CD4-positive, alpha-beta T cell (primary cell): Measurements from ENCODE around the gene TRAPPC3. TPM values are rescaled to one million over a fixed set of nuclear protein-coding genes. Genes with fewer than 3 reads are reported as not detected.

ENCODE experiments used
- ATAC-seq: fragments of 200-7000 bp; cut with Tn5 transposase; one replicate; pipeline ENCODE4 v1.10.0; 2022; ENCODE audit warnings: mild to moderate bottlenecking; ENCODE audit not compliant: poor library complexity
- CTCF ChIA-PET: fragments of 350-600 bp; sonication (Branson Sonifier 250); formaldehyde crosslinking; loops from one replicate; lab custom pipeline; 2021; ENCODE audit warnings: antibody characterized with exemption, inconsistent platforms; lab: Charles Lee
- POLR2A ChIA-PET: fragments of 350-600 bp; sonication (Branson Sonifier 250); formaldehyde crosslinking; loops from one replicate; lab custom pipeline; 2021; ENCODE audit warnings: antibody characterized with exemption, inconsistent platforms; lab: Charles Lee
- DNase-seq, 14 experiments: peaks; one replicate each; pipeline ENCODE4 v3.0.0-alpha.2; 2013 to 2020; ENCODE audit warnings: mixed read lengths in 2 of 14
- H3K27ac ChIP-seq, 2 donors: one replicate each; pipeline versions ENCODE4 v1.5.1 to v1.7.0; 2013; ENCODE audit warnings: low read length in 2 of 2, low read depth in 1 of 2, mild to moderate bottlenecking in 1 of 2
- H3K27me3 ChIP-seq, 2 experiments: 1 replicate in 1 of 2; 2 replicates in 1 of 2; pipeline versions ENCODE4 v1.6.1 to v1.7.0; 2013; ENCODE audit warnings: low read length in 2 of 2, control low read depth in 1 of 2, mild to moderate bottlenecking in 1 of 2, moderate library complexity in 1 of 2; ENCODE audit not compliant: insufficient read depth in 2 of 2, control insufficient read depth in 1 of 2
- H3K36me3 ChIP-seq: one replicate; pipeline ENCODE4 v1.6.1; 2013; ENCODE audit warnings: low read length, control low read depth; ENCODE audit not compliant: insufficient read depth
- H3K4me1 ChIP-seq: one replicate; pipeline ENCODE4 v1.6.1; 2013; ENCODE audit warnings: low read length, control low read depth; ENCODE audit not compliant: insufficient read depth
- H3K4me3 ChIP-seq: one replicate; pipeline ENCODE4 v1.5.1; 2013; ENCODE audit warnings: mild to moderate bottlenecking, low read length, moderate library complexity
- H3K9me3 ChIP-seq, 2 experiments: 1 replicate in 1 of 2; 2 replicates in 1 of 2; pipeline versions ENCODE4 v1.6.1 to v1.7.0; 2013; ENCODE audit warnings: low read length in 2 of 2, mild to moderate bottlenecking in 2 of 2, control low read depth in 1 of 2, moderate library complexity in 1 of 2; ENCODE audit not compliant: control insufficient read depth in 1 of 2, insufficient read depth in 1 of 2
- H3K27ac Mint-ChIP-seq: one replicate; pipeline ENCODE4 v1.8.0; 2020; ENCODE audit warnings: mixed read lengths
- H3K27me3 Mint-ChIP-seq: one replicate; pipeline ENCODE4 v1.8.0; 2021; ENCODE audit warnings: mixed read lengths
- H3K36me3 Mint-ChIP-seq: one replicate; pipeline ENCODE4 v1.8.0; 2021; ENCODE audit warnings: low read depth, mixed read lengths
- H3K4me1 Mint-ChIP-seq: one replicate; pipeline ENCODE4 v1.8.0; 2021; ENCODE audit warnings: low read depth, mixed read lengths
- H3K4me3 Mint-ChIP-seq: one replicate; pipeline ENCODE4 v1.8.0; 2020; ENCODE audit warnings: mild to moderate bottlenecking, mixed read lengths
- H3K9me3 Mint-ChIP-seq: one replicate; pipeline ENCODE4 v1.8.0; 2020; ENCODE audit warnings: mixed read lengths
- CTCF ChIP-seq: fragments of 200-600 bp; IDR thresholded peaks from one replicate; pipeline ENCODE4 v1.8.0; 2022; ENCODE audit warnings: antibody characterized with exemption, mild to moderate bottlenecking
- intact Hi-C, 2 experiments: fragments of 100-400 bp; cut with DNase I in 1 of 2; cut with micrococcal nuclease in 1 of 2; formaldehyde crosslinking; loops; one replicate each; pipeline versions ENCODE4 v1.15.1 to v1.9.0; 2023 to 2025; cut with DNase I, micrococcal nuclease
- total RNA-seq, 174 experiments: library from RNA in 2 of 174; stranded (reverse) in 2 of 174; gene quantifications; one replicate each; pipeline ENCODE4 v1.2.3 and lab custom pipeline; 2021 to 2026

TRAPPC3 gene
- total RNA-seq, 2 experiments from 2014 or later: 18.4 to 21.3 TPM

DNA sequence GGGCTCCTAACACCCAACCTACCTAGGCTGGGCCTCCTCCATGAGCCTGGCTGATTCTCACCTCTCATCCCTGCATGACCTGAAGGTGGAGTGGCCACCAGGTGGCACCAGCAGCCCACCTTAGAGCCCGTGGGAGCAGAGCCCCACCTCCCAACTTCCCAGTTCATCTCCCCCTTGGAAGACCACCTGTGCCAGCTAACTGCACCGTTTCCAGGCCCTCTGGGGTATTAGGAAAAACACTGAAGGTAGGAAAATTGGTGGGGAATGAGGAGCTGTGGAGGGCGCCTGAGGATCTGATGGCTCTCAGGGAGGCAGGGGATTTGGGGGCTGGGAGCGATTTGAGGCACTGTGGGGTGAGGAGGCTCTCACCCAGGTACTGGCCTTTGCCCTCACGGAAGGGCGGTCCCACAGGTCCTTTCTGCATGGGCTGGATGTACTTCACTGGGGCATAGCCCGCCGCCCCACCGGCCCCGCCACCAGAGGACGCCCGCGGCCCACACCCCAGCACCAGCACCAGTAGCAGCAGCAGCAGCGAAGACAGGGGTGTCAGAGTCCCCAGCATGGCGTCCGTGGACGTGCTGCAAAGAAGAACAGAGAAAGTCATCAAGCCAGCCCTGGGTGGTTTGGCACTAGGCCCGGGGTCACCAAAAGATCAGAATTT is 49.5 kb downstream of the TRAPPC3 start:
- H3K4me3 Mint-ChIP-seq: no peak overlapping the region

GRCh38 chr1:36098650-36099365 is 50.5 kb downstream of the TRAPPC3 start:
- Histone ChIP-seq H3K27ac (no peak overlapping the region), H3K36me3 (peaks cover 25% of the 10 kb centered on the region), H3K27me3 (no peaks in the 10 kb centered on the region), H3K4me1 (peaks cover 12% of the 10 kb centered on the region), H3K4me3 (no peak overlapping the region), H3K9me3 (no peaks in the 10 kb centered on the region)
- Mint-ChIP-seq H3K27me3 (no peaks in the 10 kb centered on the region), H3K9me3 (no peaks in the 10 kb centered on the region), H3K4me1 (no peaks in the 10 kb centered on the region), H3K36me3 (peaks cover 19% of the 10 kb centered on the region), H3K4me3 (no peak overlapping the region), H3K27ac (no peak overlapping the region)
- ATAC-seq: no peak
- no peak for DNase-seq
- no peak for TF ChIP-seq CTCF
- POLR2A ChIA-PET: interaction anchor here (0.7 to 1.2 kb wide), 2 partner anchors 36 to 60 kb away, joined by 3 to 4 read pairs; no protein-coding TSS in a partner anchor
- intact Hi-C loops: loop anchor here (1.0 to 10.0 kb wide), 6 partner anchors 35 to 1336 kb away; partner anchors contain the start of gene TRAPPC3 (in 2 of the 2)
- CTCF ChIA-PET: interaction anchor here (1.5 kb wide), 1 partner anchor 51 kb away, joined by 10 read pairs; the partner anchor contains the start of gene TRAPPC3

More for the DNA sequence above, 49.5 kb downstream of the TRAPPC3 start:
- no peaks in the 10 kb centered on the region for H3K9me3 ChIP-seq
- intact Hi-C loops: loop anchor here (1.0 to 10.0 kb wide), 8 partner anchors 34 to 1335 kb away; partner anchors contain the start of gene TRAPPC3 (in 2 of the 2)
- H3K4me1 ChIP-seq: peaks cover 12% of the 10 kb centered on the region
- POLR2A ChIA-PET: interaction anchor here (0.8 to 1.1 kb wide), 2 partner anchors 35 to 186 kb away, joined by 3 to 6 read pairs; no protein-coding TSS in a partner anchor
- Mint-ChIP-seq H3K9me3 (no peaks in the 10 kb centered on the region), H3K27me3 (no peaks in the 10 kb centered on the region), H3K36me3 (peaks cover 9% of the 10 kb centered on the region), H3K27ac (no peak overlapping the region), H3K4me1 (no peaks in the 10 kb centered on the region)
- H3K4me3 ChIP-seq: no peak overlapping the region
- DNase-seq (peak; percentile 61 to 84 (median 71)), ATAC-seq (peak; percentile 89)
- CTCF ChIA-PET: interaction anchor here (0.6 to 1.6 kb wide), 9 partner anchors 11 to 269 kb away, joined by 3 to 10 read pairs (median 4); partner anchors contain the start of gene TRAPPC3
- H3K27ac ChIP-seq: no peak overlapping the region
- no peaks in the 10 kb centered on the region for H3K27me3 ChIP-seq
- H3K36me3 ChIP-seq: peaks cover 15% of the 10 kb centered on the region
- peak; percentile 91 for TF ChIP-seq CTCF

DNA sequence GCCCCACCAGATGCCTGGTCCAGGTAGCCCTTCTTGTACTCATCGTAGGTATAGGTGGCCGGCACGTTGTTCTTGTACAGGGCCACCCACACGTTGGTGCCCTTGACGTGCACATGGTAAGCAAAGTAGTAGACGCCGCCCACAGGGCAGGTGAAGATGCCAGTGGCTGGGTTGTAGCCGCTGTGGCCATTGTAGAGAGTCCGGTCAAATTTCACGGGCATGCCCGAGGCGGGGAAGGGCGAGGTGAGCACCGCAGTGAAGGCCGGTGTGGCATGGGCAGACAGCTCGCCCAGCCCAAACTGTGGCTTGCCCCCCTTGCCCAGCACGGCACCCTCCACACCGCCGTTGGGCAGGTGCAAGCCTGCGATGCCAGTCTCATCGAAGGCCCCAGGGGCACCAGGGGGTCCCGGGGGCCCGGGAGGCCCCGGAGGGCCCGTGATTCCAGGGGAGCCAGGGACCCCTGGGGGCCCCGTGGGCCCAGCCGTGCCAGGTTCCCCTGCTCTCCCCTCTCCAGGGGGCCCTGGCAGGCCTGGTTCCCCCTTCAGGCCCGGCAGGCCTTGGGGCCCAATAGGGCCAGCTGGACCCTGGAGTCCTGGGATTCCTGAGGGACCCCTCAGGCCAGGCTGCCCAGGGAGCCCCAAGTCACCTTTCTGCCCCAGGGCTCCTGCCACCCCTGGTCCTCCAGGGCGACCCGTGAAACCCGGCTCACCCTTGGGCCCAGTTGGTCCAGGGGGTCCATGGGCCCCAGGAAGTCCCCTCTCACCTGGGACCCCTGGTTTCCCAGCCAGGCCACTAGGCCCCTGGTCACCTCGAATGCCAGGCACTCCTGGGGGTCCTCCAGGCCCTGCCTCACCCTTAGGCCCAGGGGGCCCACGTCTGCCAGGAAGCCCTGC is 51.3 kb downstream of the TRAPPC3 start:
- ChIA-PET POLR2A (interaction anchor here (0.7 to 1.4 kb wide), 3 partner anchors 37 to 188 kb away, joined by 3 to 5 read pairs (median 4); no protein-coding TSS in a partner anchor), CTCF (no interaction called here)
- H3K27ac Mint-ChIP-seq: no peak overlapping the region
- ATAC-seq: no peak
- peaks cover 27% of the 10 kb centered on the region for H3K36me3 Mint-ChIP-seq
- no peaks in the 10 kb centered on the region for H3K9me3 Mint-ChIP-seq
- peaks cover 34% of the 10 kb centered on the region for H3K36me3 ChIP-seq
- H3K4me3 ChIP-seq: no peak overlapping the region
- intact Hi-C loops: loop anchor here (2.0 to 10.0 kb wide), 2 partner anchors 51 to 1337 kb away; partner anchors contain the start of gene TRAPPC3 (in 2 of the 2)
- no peaks in the 10 kb centered on the region for H3K9me3 ChIP-seq
- H3K4me3 Mint-ChIP-seq: no peak overlapping the region
- H3K27me3 Mint-ChIP-seq: no peaks in the 10 kb centered on the region
- no peak overlapping the region for H3K27ac ChIP-seq
- peaks cover 16% of the 10 kb centered on the region for H3K4me1 ChIP-seq
- TF ChIP-seq CTCF: no peak
- H3K4me1 Mint-ChIP-seq: no peaks in the 10 kb centered on the region
- H3K27me3 ChIP-seq: no peaks in the 10 kb centered on the region
- DNase-seq: no peak
